Mesodermal cell (in vitro differentiated cells): ENCODE data around the gene ECSIT.

Source experiments
- H3K27ac ChIP-seq: 2 replicates; pipeline ENCODE4 v1.7.0; 2013; ENCODE audit warnings: mild to moderate bottlenecking, low read depth, low read length, moderate library complexity; ENCODE audit not compliant: severe bottlenecking
- H3K36me3 ChIP-seq: 2 replicates; pipeline ENCODE4 v1.7.1; 2013; ENCODE audit warnings: mild to moderate bottlenecking, low read length, moderate library complexity; ENCODE audit not compliant: control insufficient read depth, insufficient read depth
- H3K4me1 ChIP-seq: one replicate; pipeline ENCODE4 v1.7.1; 2013; ENCODE audit warnings: mild to moderate bottlenecking, low read length; ENCODE audit not compliant: insufficient read depth, control insufficient read depth, poor library complexity, severe bottlenecking
- H3K4me3 ChIP-seq: 2 replicates; pipeline ENCODE4 v1.7.0; 2013; ENCODE audit warnings: low read length, control low read depth, mild to moderate bottlenecking; ENCODE audit not compliant: insufficient read depth, poor library complexity, severe bottlenecking; ENCODE audit errors: extremely low read depth
- H3K9me3 ChIP-seq: 2 replicates; pipeline ENCODE4 v1.7.1; 2013; ENCODE audit warnings: mild to moderate bottlenecking, low read length, moderate library complexity; ENCODE audit not compliant: control insufficient read depth
- WGBS, 2 experiments: methylation state at CpG; one replicate each; pipeline ENCODE4 v1.1.5; 2013; ENCODE audit warnings: missing lambda C conversion rate in 2 of 2; ENCODE audit not compliant: insufficient coverage in 2 of 2; 5-methylcytosine and 5-hydroxymethylcytosine counted together

The ECSIT gene

GRCh38 chr19:11457831-11458230, 71.1 kb downstream of the ECSIT start:
- H3K9me3 ChIP-seq: no peaks in the 10 kb centered on the region
- H3K4me1 ChIP-seq: no peaks in the 10 kb centered on the region
- WGBS, 2 experiments: 94% methylated on average over 19 to 20 of the region's 20 CpGs
- no peak overlapping the region for H3K4me3 ChIP-seq
- no peak overlapping the region for H3K27ac ChIP-seq
- no peaks in the 10 kb centered on the region for H3K36me3 ChIP-seq

GRCh38 chr19:11457115-11457514, 71.8 kb downstream of the ECSIT start:
- Histone ChIP-seq H3K9me3 (no peaks in the 10 kb centered on the region), H3K4me3 (no peak overlapping the region), H3K27ac (no peak overlapping the region), H3K36me3 (no peaks in the 10 kb centered on the region), H3K4me1 (no peaks in the 10 kb centered on the region)
- 33 to 42% methylated on average over 6 to 7 of the region's 18 CpGs for WGBS, 2 experiments

GRCh38 chr19:11456659-11457058, 72.3 kb downstream of the ECSIT start:
- H3K4me3 ChIP-seq: no peak overlapping the region
- no peaks in the 10 kb centered on the region for H3K9me3 ChIP-seq
- WGBS, 2 experiments: 85 to 92% methylated on average over 7 of the region's 7 CpGs
- H3K27ac ChIP-seq: no peak overlapping the region
- no peaks in the 10 kb centered on the region for H3K36me3 ChIP-seq
- H3K4me1 ChIP-seq: no peaks in the 10 kb centered on the region
